MM.1S (cell line): ENCODE data around the gene NR6A1.

Experiments
- DNase-seq: peaks from one replicate; pipeline ENCODE4 v3.0.0-alpha.2; 2015
- H2AFZ ChIP-seq: fragments of 300-600 bp; sonication (generic); 2 replicates; pipeline ENCODE4 v1.6.0; 2016; ENCODE audit warnings: antibody characterized with exemption, low read length
- H3F3A ChIP-seq: fragments of 300-600 bp; sonication (generic); 2 replicates; pipeline ENCODE4 v1.6.1; 2016; ENCODE audit warnings: mild to moderate bottlenecking, antibody characterized with exemption, low read length, moderate library complexity, mixed read lengths; ENCODE audit not compliant: insufficient read depth
- H3K27ac ChIP-seq: fragments of 300-600 bp; sonication (generic); 2 replicates; pipeline ENCODE4 v1.5.1; 2016; ENCODE audit warnings: mild to moderate bottlenecking, low read length
- H3K27me3 ChIP-seq: fragments of 300-600 bp; sonication (generic); replicated peaks from 2 replicates; pipeline ENCODE4 v1.6.0; 2016; ENCODE audit warnings: low read length; ENCODE audit not compliant: insufficient read depth
- H3K36me3 ChIP-seq: fragments of 300-600 bp; sonication (generic); replicated peaks from 2 replicates; pipeline ENCODE4 v1.6.1; 2016; ENCODE audit warnings: mild to moderate bottlenecking, low read length, mixed read lengths; ENCODE audit not compliant: insufficient read depth
- H3K4me1 ChIP-seq: fragments of 300-600 bp; sonication (generic); 2 replicates; pipeline ENCODE4 v1.6.1; 2016; ENCODE audit warnings: low read length, mixed read lengths
- H3K4me2 ChIP-seq: fragments of 300-600 bp; sonication (generic); 2 replicates; pipeline ENCODE4 v1.6.0; 2016; ENCODE audit warnings: low read depth, low read length
- H3K4me3 ChIP-seq: fragments of 300-600 bp; sonication (generic); 2 replicates; pipeline ENCODE4 v1.5.1; 2016; ENCODE audit warnings: low read length, mixed read lengths
- H3K79me2 ChIP-seq: fragments of 300-600 bp; sonication (generic); 2 replicates; pipeline ENCODE4 v1.6.1; 2016; ENCODE audit warnings: mixed run types, low read length, mixed read lengths
- H3K9ac ChIP-seq: fragments of 300-600 bp; sonication (generic); 2 replicates; pipeline ENCODE4 v1.6.1; 2016; ENCODE audit warnings: low read length, mixed read lengths
- H3K9me2 ChIP-seq: fragments of 300-600 bp; sonication (generic); replicated peaks from 2 replicates; pipeline ENCODE4 v1.6.1; 2016; ENCODE audit warnings: mild to moderate bottlenecking, low read length, mixed read lengths; ENCODE audit not compliant: insufficient read depth
- H3K9me3 ChIP-seq: fragments of 300-600 bp; sonication (generic); replicated peaks from 2 replicates; pipeline ENCODE4 v1.6.1; 2016; ENCODE audit warnings: mild to moderate bottlenecking, low read length, mixed read lengths; ENCODE audit not compliant: insufficient read depth
- H4K20me1 ChIP-seq: fragments of 300-600 bp; sonication (generic); 2 replicates; pipeline ENCODE4 v1.6.1; 2016; ENCODE audit warnings: mild to moderate bottlenecking, low read length, moderate library complexity, mixed read lengths; ENCODE audit not compliant: insufficient read depth
- EZH2 ChIP-seq: fragments of 300-600 bp; sonication (generic); optimal IDR thresholded peaks from 2 replicates; pipeline ENCODE3; 2017; ENCODE audit warnings: low read depth, mild to moderate bottlenecking, antibody characterized with exemption, low read length, mixed read lengths
- EZH2phosphoT487 ChIP-seq: fragments of 300-600 bp; sonication (generic); IDR thresholded peaks from 2 replicates; pipeline ENCODE4 v1.6.1; 2018; ENCODE audit warnings: antibody characterized with exemption, low read length
- TF ChIP-seq, protein P1 (sequence below): fragments of 300-600 bp; sonication (generic); IDR thresholded peaks from 2 replicates; pipeline ENCODE4 v1.5.1; 2016; ENCODE audit warnings: antibody characterized with exemption, low read length, mixed read lengths

The NR6A1 gene

DNA sequence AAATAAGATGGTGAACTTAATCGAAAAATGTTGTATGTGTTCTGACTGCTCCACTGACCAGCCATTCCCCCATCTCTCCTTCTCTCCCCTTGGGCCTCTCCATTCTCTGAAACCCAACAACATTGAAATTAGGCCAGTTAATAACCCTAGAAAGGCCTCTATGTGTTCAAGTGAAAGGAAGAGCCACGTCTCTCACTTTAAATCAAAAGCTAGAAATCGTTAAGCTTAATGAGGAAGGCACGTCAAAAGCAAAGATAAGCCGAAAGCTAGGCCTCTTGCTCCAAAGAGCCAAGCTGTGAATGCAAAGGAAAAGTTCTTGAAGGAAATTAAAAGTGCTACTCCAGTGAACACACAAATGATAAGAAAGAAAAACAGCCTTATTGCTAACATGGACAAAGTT lies 186.5 kb downstream of the NR6A1 start:
- no peak for DNase-seq
- Histone ChIP-seq H3K36me3 (no peaks in the 10 kb centered on the region), H2AFZ (no peak overlapping the region), H3K9ac (no peak overlapping the region), H3K79me2 (no peaks in the 10 kb centered on the region), H3F3A (no peaks in the 10 kb centered on the region), H3K9me3 (no peaks in the 10 kb centered on the region), H3K4me3 (no peak overlapping the region), H3K9me2 (no peaks in the 10 kb centered on the region), H4K20me1 (no peaks in the 10 kb centered on the region), H3K27me3 (no peaks in the 10 kb centered on the region), H3K27ac (no peak overlapping the region), H3K4me1 (no peaks in the 10 kb centered on the region), H3K4me2 (no peak overlapping the region)
- TF ChIP-seq, protein P1, sequence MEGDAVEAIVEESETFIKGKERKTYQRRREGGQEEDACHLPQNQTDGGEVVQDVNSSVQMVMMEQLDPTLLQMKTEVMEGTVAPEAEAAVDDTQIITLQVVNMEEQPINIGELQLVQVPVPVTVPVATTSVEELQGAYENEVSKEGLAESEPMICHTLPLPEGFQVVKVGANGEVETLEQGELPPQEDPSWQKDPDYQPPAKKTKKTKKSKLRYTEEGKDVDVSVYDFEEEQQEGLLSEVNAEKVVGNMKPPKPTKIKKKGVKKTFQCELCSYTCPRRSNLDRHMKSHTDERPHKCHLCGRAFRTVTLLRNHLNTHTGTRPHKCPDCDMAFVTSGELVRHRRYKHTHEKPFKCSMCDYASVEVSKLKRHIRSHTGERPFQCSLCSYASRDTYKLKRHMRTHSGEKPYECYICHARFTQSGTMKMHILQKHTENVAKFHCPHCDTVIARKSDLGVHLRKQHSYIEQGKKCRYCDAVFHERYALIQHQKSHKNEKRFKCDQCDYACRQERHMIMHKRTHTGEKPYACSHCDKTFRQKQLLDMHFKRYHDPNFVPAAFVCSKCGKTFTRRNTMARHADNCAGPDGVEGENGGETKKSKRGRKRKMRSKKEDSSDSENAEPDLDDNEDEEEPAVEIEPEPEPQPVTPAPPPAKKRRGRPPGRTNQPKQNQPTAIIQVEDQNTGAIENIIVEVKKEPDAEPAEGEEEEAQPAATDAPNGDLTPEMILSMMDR, result no peak
- TF ChIP-seq EZH2, result no peak
- no peak for TF ChIP-seq EZH2phosphoT487

DNA sequence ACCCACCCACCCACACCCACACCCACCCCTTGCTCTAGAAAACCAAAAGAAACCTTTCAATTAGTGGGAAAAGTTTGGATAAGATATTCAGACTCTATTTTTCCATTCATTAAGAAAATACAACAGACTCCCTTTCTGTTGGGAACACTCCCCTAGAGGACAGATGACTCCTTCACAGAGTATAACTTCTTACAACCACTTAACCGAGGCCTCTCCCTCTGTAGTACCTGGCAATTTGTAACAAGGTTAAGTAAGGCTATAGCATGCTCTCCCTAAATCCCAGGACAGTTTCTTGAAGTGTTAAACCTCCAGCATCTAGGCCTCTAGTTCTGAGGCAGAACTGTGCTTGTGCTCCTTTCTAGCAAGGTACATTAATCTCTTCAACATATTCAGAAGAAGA lies 188.0 kb downstream of the NR6A1 start:
- H3K9ac ChIP-seq, result no peak overlapping the region
- H3K4me1 ChIP-seq, result no peaks in the 10 kb centered on the region
- H3K27ac ChIP-seq, result no peak overlapping the region
- H3K9me3 ChIP-seq, result no peaks in the 10 kb centered on the region
- H3K36me3 ChIP-seq, result no peaks in the 10 kb centered on the region
- H4K20me1 ChIP-seq, result no peaks in the 10 kb centered on the region
- no peak overlapping the region for H2AFZ ChIP-seq
- no peaks in the 10 kb centered on the region for H3F3A ChIP-seq
- no peaks in the 10 kb centered on the region for H3K27me3 ChIP-seq
- no peak for DNase-seq
- no peaks in the 10 kb centered on the region for H3K9me2 ChIP-seq
- TF ChIP-seq EZH2phosphoT487 (no peak), EZH2 (no peak)
- TF ChIP-seq, protein P1, result no peak
- no peaks in the 10 kb centered on the region for H3K79me2 ChIP-seq
- H3K4me3 ChIP-seq, result no peak overlapping the region
- H3K4me2 ChIP-seq, result no peak overlapping the region

DNA sequence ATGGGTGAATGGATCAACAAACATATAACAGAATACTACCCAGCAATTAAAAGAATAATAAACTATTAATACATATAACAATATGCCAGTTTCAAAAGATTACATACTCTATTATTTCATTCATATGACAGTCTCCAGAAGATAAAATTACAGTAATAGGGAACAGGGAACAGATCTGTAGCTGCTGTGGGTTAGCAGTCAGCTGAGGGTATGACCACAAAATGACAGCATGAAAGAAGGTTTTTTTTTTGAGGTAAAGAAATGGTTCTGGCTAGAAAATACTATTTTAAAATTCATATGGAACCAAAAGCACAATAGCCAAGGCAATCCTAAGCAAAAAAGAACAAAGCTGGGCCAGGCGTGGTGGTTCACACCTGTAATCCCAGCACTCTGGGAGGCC lies 190.9 kb downstream of the NR6A1 start:
- TF ChIP-seq EZH2phosphoT487 (no peak), EZH2 (no peak)
- TF ChIP-seq, protein P1, result no peak
- no peak for DNase-seq
- Histone ChIP-seq H3F3A (no peaks in the 10 kb centered on the region), H2AFZ (no peak overlapping the region), H3K4me3 (no peak overlapping the region), H3K4me2 (no peak overlapping the region), H3K79me2 (no peaks in the 10 kb centered on the region), H3K27ac (no peak overlapping the region), H4K20me1 (no peaks in the 10 kb centered on the region), H3K9ac (no peak overlapping the region), H3K9me3 (no peaks in the 10 kb centered on the region), H3K27me3 (no peaks in the 10 kb centered on the region), H3K4me1 (no peaks in the 10 kb centered on the region), H3K9me2 (no peaks in the 10 kb centered on the region), H3K36me3 (no peaks in the 10 kb centered on the region)
